Endodermal cell (in vitro differentiated cells): ENCODE data around the gene POT1. TPM values are rescaled to one million over a fixed set of nuclear protein-coding genes. Genes with fewer than 3 reads are reported as not detected.
"Not testable (repeated sequence)": the region's sequence is repeated elsewhere in the genome, so short reads cannot be mapped to it uniquely, and the experiment has no call there.

ENCODE experiments used
- DNase-seq: peaks from one replicate; pipeline ENCODE4 v3.0.0-alpha.2; 2017
- H3K27ac ChIP-seq: 2 replicates; pipeline ENCODE4 v1.5.1; 2013; ENCODE audit warnings: mild to moderate bottlenecking, low read depth, low read length, moderate library complexity
- H3K27me3 ChIP-seq: 2 replicates; pipeline ENCODE4 v1.6.1; 2013; ENCODE audit warnings: mild to moderate bottlenecking, low read length, moderate library complexity; ENCODE audit not compliant: insufficient read depth, control insufficient read depth, poor library complexity, severe bottlenecking
- H3K36me3 ChIP-seq: 2 replicates; pipeline ENCODE4 v1.7.0; 2013; ENCODE audit warnings: mild to moderate bottlenecking, low read length, moderate library complexity; ENCODE audit not compliant: control insufficient read depth, insufficient read depth
- H3K4me1 ChIP-seq: one replicate; pipeline ENCODE4 v1.7.0; 2013; ENCODE audit warnings: low read length; ENCODE audit not compliant: control insufficient read depth, insufficient read depth
- H3K4me3 ChIP-seq: 2 replicates; pipeline ENCODE4 v1.5.1; 2013; ENCODE audit warnings: mild to moderate bottlenecking, low read length, moderate library complexity
- H3K9ac ChIP-seq: 2 replicates; pipeline ENCODE4 v1.6.1; 2013; ENCODE audit warnings: mild to moderate bottlenecking, low read length, moderate library complexity; ENCODE audit not compliant: poor library complexity, severe bottlenecking; ENCODE audit errors: extremely low read depth
- H3K9me3 ChIP-seq: 2 replicates; pipeline ENCODE4 v1.6.1; 2013; ENCODE audit warnings: mild to moderate bottlenecking, low read length, moderate library complexity; ENCODE audit not compliant: control insufficient read depth
- H3K27ac Mint-ChIP-seq: 2 replicates; pipeline ENCODE4 v1.8.0; 2020; ENCODE audit warnings: mixed read lengths
- H3K27me3 Mint-ChIP-seq: 2 replicates; pipeline ENCODE4 v1.8.0; 2021; ENCODE audit warnings: mild to moderate bottlenecking, mixed read lengths; ENCODE audit not compliant: insufficient read depth
- H3K36me3 Mint-ChIP-seq: 2 replicates; pipeline ENCODE4 v1.8.0; 2020; ENCODE audit warnings: low read depth, mixed read lengths
- H3K4me1 Mint-ChIP-seq: 2 replicates; pipeline ENCODE4 v1.8.0; 2020; ENCODE audit warnings: mixed read lengths
- H3K4me3 Mint-ChIP-seq: 2 replicates; pipeline ENCODE4 v1.8.0; 2020; ENCODE audit warnings: mild to moderate bottlenecking, moderate library complexity, mixed read lengths
- H3K9me3 Mint-ChIP-seq: 2 replicates; pipeline ENCODE4 v1.8.0; 2020; ENCODE audit warnings: mild to moderate bottlenecking, mixed read lengths
- CTCF ChIP-seq: fragments of 200-600 bp; sonication (generic); conservative IDR thresholded peaks from 2 replicates; pipeline ENCODE4 v1.5.0; 2021; ENCODE audit warnings: antibody characterized with exemption, mild to moderate bottlenecking
- WGBS, 2 experiments: methylation state at CpG; one replicate each; pipeline versions ENCODE4 v1.1.5 to v1.1.7; 2013; ENCODE audit warnings: missing lambda C conversion rate in 2 of 2, mixed read lengths in 1 of 2; ENCODE audit not compliant: insufficient coverage in 1 of 2, insufficient read length in 1 of 2; 5-methylcytosine and 5-hydroxymethylcytosine counted together
- long read RNA-seq, 4 experiments: library from polyadenylated mRNA in 2 of 4; library from RNA in 1 of 4; library from capped mRNA in 1 of 4; stranded (forward) in 3 of 4; unstranded in 1 of 4; transcript quantifications; one replicate each; pipeline ENCODE4 v2.0.0, GENCODE V29; 2020 to 2021; ENCODE audit warnings: inconsistent platforms in 1 of 4
- polyA plus RNA-seq, 2 experiments: library from polyadenylated mRNA; stranded (reverse); fragments of 50-300 nt; gene quantifications; one replicate each; pipeline ENCODE4 v1.2.3, GENCODE V29; 2013
- total RNA-seq, 2 donors: library from RNA; stranded (reverse); fragmentation: NEBNext Ultra II Directional in 1 of 2; extraction: Animal tissue kit (Norgen Biotek cat#: 25700) in 1 of 2; gene quantifications; 2 replicates in 1 of 2; 3 replicates in 1 of 2; pipeline ENCODE4 v1.2.1, GENCODE V29; 2021

The POT1 gene, protein sequence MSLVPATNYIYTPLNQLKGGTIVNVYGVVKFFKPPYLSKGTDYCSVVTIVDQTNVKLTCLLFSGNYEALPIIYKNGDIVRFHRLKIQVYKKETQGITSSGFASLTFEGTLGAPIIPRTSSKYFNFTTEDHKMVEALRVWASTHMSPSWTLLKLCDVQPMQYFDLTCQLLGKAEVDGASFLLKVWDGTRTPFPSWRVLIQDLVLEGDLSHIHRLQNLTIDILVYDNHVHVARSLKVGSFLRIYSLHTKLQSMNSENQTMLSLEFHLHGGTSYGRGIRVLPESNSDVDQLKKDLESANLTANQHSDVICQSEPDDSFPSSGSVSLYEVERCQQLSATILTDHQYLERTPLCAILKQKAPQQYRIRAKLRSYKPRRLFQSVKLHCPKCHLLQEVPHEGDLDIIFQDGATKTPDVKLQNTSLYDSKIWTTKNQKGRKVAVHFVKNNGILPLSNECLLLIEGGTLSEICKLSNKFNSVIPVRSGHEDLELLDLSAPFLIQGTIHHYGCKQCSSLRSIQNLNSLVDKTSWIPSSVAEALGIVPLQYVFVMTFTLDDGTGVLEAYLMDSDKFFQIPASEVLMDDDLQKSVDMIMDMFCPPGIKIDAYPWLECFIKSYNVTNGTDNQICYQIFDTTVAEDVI
- 10 to 100 TPM; 31.2 to 41.8 TPM for total RNA-seq
- polyA plus RNA-seq (2013, experiment 1 of 2) = 40.4 TPM
- 33.9 TPM for polyA plus RNA-seq (2013, experiment 2 of 2)
- long read RNA-seq, experiment 1, full-length matches to known transcripts = 2 of 27 reads
- long read RNA-seq, experiment 1, partial matches to known transcripts = 15 of 27 reads
- long read RNA-seq, experiment 1, other reads (novel, unspliced or antisense) = 10 of 27 reads
- long read RNA-seq, experiment 2, full-length matches to known transcripts = 9 of 21 reads
- long read RNA-seq, experiment 2, partial matches to known transcripts = 5 of 21 reads
- long read RNA-seq, experiment 2, other reads (novel, unspliced or antisense) = 7 of 21 reads
- long read RNA-seq, experiment 3, full-length matches to known transcripts = 26 of 55 reads
- long read RNA-seq, experiment 3, partial matches to known transcripts = 14 of 55 reads
- long read RNA-seq, experiment 3, other reads (novel, unspliced or antisense) = 15 of 55 reads
- long read RNA-seq, experiment 4, full-length matches to known transcripts = 13 of 40 reads
- long read RNA-seq, experiment 4, partial matches to known transcripts = 16 of 40 reads
- long read RNA-seq, experiment 4, other reads (novel, unspliced or antisense) = 11 of 40 reads

DNA sequence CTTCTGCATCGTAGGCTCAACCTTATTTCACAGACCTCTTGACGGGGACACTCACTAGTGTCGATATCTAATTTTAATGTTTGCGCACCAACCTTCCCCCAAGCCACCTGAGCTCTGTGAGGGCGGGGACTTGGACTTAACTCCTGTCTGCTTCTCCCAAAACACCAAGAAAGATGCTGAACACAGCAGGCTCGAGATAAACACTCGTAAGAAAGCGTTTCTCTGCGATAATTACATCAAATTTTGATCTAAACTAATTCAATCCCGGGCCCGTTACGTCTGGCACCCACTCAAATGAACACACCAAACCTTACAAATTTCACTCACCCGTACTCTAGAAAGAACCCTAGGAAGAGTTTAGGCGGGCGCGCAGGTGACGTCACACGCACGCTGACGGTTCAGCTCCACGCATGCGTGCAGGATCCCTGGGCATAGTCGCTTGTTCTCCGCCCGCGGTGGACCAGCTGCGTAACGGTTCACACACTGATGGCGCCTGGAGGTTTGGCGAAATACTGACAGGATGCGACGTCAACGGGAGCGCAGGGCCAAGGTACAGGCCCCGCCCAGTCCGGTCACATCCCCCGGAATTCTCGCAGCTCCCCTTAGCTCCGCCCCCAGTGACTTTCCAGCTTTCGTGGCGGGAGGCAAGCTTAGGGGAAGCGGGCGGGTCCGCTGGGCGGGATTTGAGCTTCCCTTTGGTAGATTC, at the start of gene POT1:
POT1 (minus strand) TSS at position 359 of the 706 bp plus-strand sequence. CDS start 32,652 bp downstream, outside the sequence.
- TF ChIP-seq CTCF = no peak
- H3K27me3 Mint-ChIP-seq = peaks cover 3% of the 10 kb centered on the region

GRCh38 chr7:124975131-124975530, 45.5 kb upstream of the POT1 start:
- not testable (repeated sequence) for H3K9ac ChIP-seq, H3K4me1 Mint-ChIP-seq, H3K36me3 Mint-ChIP-seq, H3K9me3 Mint-ChIP-seq, H3K9me3 ChIP-seq, H3K4me1 ChIP-seq, H3K27me3 ChIP-seq, DNase-seq, H3K4me3 Mint-ChIP-seq, H3K36me3 ChIP-seq, H3K27ac Mint-ChIP-seq, H3K4me3 ChIP-seq, H3K27ac ChIP-seq
- peaks cover 15% of the 10 kb centered on the region for H3K27me3 Mint-ChIP-seq
- WGBS, 2 experiments = 92% methylated on average over 3 of the region's 3 CpGs; no CpG with 5 or more reads in 1 of the 2 experiments

More for the DNA sequence above, at the start of gene POT1:
- Histone ChIP-seq H3K4me3 (peak within 1 kb of the TSS; percentile 94), H3K27ac (peak within 1 kb of the TSS; percentile 46), H3K9me3 (no peaks in the 10 kb centered on the region), H3K4me1 (no peaks in the 10 kb centered on the region), H3K27me3 (no peaks in the 10 kb centered on the region), H3K9ac (peak within 1 kb of the TSS; percentile 73), H3K36me3 (no peaks in the 10 kb centered on the region)
- Mint-ChIP-seq H3K4me1 (peaks cover 9% of the 10 kb centered on the region), H3K9me3 (no peaks in the 10 kb centered on the region), H3K27ac (peak within 1 kb of the TSS; percentile 98), H3K4me3 (peak within 1 kb of the TSS; percentile 87), H3K36me3 (peaks cover 5% of the 10 kb centered on the region)
- 0 to 1% methylated on average over 22 to 45 of the region's 45 CpGs for WGBS, 2 experiments
- peak; percentile 99 for DNase-seq

GRCh38 chr7:124965553-124965952, 35.9 kb upstream of the POT1 start:
- Mint-ChIP-seq H3K9me3 (no peaks in the 10 kb centered on the region), H3K27ac (no peak overlapping the region), H3K4me3 (no peak overlapping the region), H3K4me1 (peaks cover 4% of the 10 kb centered on the region), H3K27me3 (no peaks in the 10 kb centered on the region), H3K36me3 (no peaks in the 10 kb centered on the region)
- TF ChIP-seq CTCF = no peak
- Histone ChIP-seq H3K36me3 (no peaks in the 10 kb centered on the region), H3K27ac (no peak overlapping the region), H3K4me3 (no peak overlapping the region), H3K9ac (no peak overlapping the region), H3K27me3 (no peaks in the 10 kb centered on the region), H3K9me3 (no peaks in the 10 kb centered on the region), H3K4me1 (no peaks in the 10 kb centered on the region)
- WGBS, 2 experiments = 93 to 100% methylated on average over 4 of the region's 4 CpGs
- DNase-seq = no peak
